HUES64 (cell line): ENCODE measurements around the gene SNRPA.
A peak's percentile ranks its signal among the peaks of the same experiment; 100 is the strongest.
"Not testable (repeated sequence)": the region's sequence is repeated elsewhere in the genome, so short reads cannot be mapped to it uniquely, and the experiment has no call there.

Source experiments
- H3K27ac ChIP-seq: 2 replicates; pipeline ENCODE4 v1.7.0; 2013; ENCODE audit warnings: low read depth, low read length, inconsistent platforms
- H3K27me3 ChIP-seq: 2 replicates; pipeline ENCODE4 v1.6.1; 2013; ENCODE audit warnings: mild to moderate bottlenecking, low read length; ENCODE audit not compliant: insufficient read depth
- H3K36me3 ChIP-seq: 2 replicates; pipeline ENCODE4 v1.6.1; 2013; ENCODE audit warnings: mild to moderate bottlenecking, low read length; ENCODE audit not compliant: insufficient read depth
- H3K4me1 ChIP-seq: 2 replicates; pipeline ENCODE4 v1.6.1; 2013; ENCODE audit warnings: mild to moderate bottlenecking, low read length, moderate library complexity; ENCODE audit not compliant: insufficient read depth
- H3K4me3 ChIP-seq: 2 replicates; pipeline ENCODE4 v1.5.1; 2013; ENCODE audit warnings: mild to moderate bottlenecking, low read length, moderate library complexity
- H3K9ac ChIP-seq: 2 replicates; pipeline ENCODE4 v1.6.1; 2013; ENCODE audit warnings: mild to moderate bottlenecking, low read depth, low read length
- H3K9me3 ChIP-seq: 2 replicates; pipeline ENCODE4 v1.6.1; 2013; ENCODE audit warnings: low read depth, low read length; ENCODE audit not compliant: insufficient read depth
- WGBS: fragments of 150-250, 120-280 bp; methylation state at CpG from one replicate; pipeline ENCODE4 v1.1.7; 2013; ENCODE audit warnings: missing lambda C conversion rate; 5-methylcytosine and 5-hydroxymethylcytosine counted together

SNRPA gene

DNA sequence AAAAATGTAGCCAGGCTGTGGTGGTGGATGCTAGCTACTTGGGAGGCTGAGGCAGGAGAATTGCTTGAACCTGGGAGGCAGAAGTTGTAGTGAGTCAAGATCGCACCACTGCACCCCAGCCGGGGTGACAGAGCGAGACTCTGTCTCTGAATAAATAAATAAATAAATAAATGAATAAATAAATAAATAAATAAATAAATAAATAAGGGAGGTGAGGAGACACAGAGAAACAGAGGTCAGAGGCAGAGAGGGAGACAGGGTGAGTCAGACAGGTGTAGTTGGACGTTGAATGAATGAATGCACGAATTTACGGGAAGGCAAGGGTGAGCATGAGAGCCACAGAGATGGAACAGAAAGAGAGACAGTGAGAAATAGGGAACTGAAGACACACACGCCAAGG, 30.1 kb downstream of the SNRPA start:
- Histone ChIP-seq H3K9ac (no peak overlapping the region), H3K36me3 (no peaks in the 10 kb centered on the region), H3K27ac (no peak overlapping the region), H3K9me3 (no peaks in the 10 kb centered on the region), H3K27me3 (no peaks in the 10 kb centered on the region), H3K4me3 (no peak overlapping the region), H3K4me1 (peaks cover 6% of the 10 kb centered on the region; the same call in 1 of the 2 replicates)
- WGBS, result 93% methylated on average over 5 of the region's 7 CpGs

- Histone ChIP-seq H3K27ac (no peak overlapping the region), H3K27me3 (no peaks in the 10 kb centered on the region), H3K36me3 (no peaks in the 10 kb centered on the region), H3K9me3 (no peaks in the 10 kb centered on the region), H3K4me1 (peaks cover 3% of the 10 kb centered on the region; the same call in 1 of the 2 replicates), H3K4me3 (no peak overlapping the region), H3K9ac (no peak overlapping the region)
- 96% methylated on average over 12 of the region's 14 CpGs for WGBS
These were observed 32.7 kb downstream of the SNRPA start for GRCh38 chr19:40783711-40784110.

DNA sequence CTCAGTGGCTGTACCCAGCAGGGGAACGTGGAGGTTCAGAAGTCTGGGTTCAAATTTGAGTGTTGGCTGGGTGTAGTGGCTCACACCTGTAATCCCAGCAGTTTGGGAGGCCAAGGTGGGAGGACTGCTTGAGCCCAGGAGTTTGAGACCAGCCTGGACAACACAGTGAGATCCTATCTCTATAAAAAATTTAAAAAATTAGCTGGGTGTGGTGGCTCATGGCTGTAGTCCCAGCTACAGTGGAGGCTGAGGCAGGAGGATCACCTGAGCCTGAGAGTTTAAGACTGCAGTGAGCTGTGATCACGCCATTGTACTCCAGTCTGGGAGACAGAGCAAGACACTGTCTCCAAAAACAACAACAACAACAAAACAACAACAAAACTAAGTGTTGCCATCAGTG, 33.1 kb downstream of the SNRPA start:
- 89% methylated on average over 2 of the region's 2 CpGs for WGBS

DNA sequence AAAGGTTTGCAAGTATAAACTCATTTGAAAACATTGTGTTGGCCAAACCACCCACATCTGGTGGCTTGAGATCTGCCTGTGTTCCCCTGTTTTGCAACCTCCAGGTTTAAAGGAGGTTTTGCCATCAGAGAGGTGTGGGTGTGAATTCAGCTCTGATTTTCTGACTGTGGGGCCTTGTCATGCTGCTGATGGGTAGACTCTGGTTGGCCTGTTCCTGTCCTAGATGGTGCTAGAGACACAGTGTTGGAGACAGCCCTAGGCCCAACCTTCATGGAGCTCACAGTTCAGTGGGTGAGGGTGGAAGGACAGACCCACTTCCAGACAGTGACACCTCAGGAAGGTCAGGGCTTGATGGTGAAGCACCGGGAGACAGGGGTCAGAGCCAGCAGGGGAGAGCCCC, 34.5 kb downstream of the SNRPA start:
- no peak overlapping the region for H3K27ac ChIP-seq
- H3K27me3 ChIP-seq, result no peaks in the 10 kb centered on the region
- H3K9ac ChIP-seq, result no peak overlapping the region
- 94% methylated on average over 1 of the region's 1 CpG for WGBS
- H3K9me3 ChIP-seq, result no peaks in the 10 kb centered on the region
- no peaks in the 10 kb centered on the region for H3K36me3 ChIP-seq
- H3K4me3 ChIP-seq, result no peak overlapping the region
- H3K4me1 ChIP-seq, result no peaks in the 10 kb centered on the region

More for the DNA sequence above, 33.1 kb downstream of the SNRPA start:
- H3K36me3 ChIP-seq, H3K4me3 ChIP-seq, H3K27me3 ChIP-seq, H3K9ac ChIP-seq, H3K9me3 ChIP-seq, H3K4me1 ChIP-seq, H3K27ac ChIP-seq: not testable (repeated sequence)

GRCh38 chr19:40786060-40787037, 35.3 kb downstream of the SNRPA start:
- H3K27ac ChIP-seq, result no peak overlapping the region
- WGBS, result 92% methylated on average over 25 of the region's 25 CpGs
- no peaks in the 10 kb centered on the region for H3K36me3 ChIP-seq
- H3K4me3 ChIP-seq, result no peak overlapping the region
- no peaks in the 10 kb centered on the region for H3K27me3 ChIP-seq
- H3K9ac ChIP-seq, result no peak overlapping the region
- no peaks in the 10 kb centered on the region for H3K9me3 ChIP-seq
- no peaks in the 10 kb centered on the region for H3K4me1 ChIP-seq

- 79% methylated on average over 7 of the region's 7 CpGs for WGBS
- no peak overlapping the region for H3K9ac ChIP-seq
- H3K4me3 ChIP-seq, result no peak overlapping the region
- H3K36me3 ChIP-seq, result no peaks in the 10 kb centered on the region
- H3K27me3 ChIP-seq, result no peaks in the 10 kb centered on the region
- H3K27ac ChIP-seq, result no peak overlapping the region
- H3K9me3 ChIP-seq, result no peaks in the 10 kb centered on the region
- no peaks in the 10 kb centered on the region for H3K4me1 ChIP-seq
These were observed 40.3 kb downstream of the SNRPA start for GRCh38 chr19:40791349-40791748.

GRCh38 chr19:40791996-40792395, 41.0 kb downstream of the SNRPA start:
- WGBS, result 94% methylated on average over 3 of the region's 3 CpGs
- no peak overlapping the region for H3K9ac ChIP-seq
- no peaks in the 10 kb centered on the region for H3K27me3 ChIP-seq
- H3K4me1 ChIP-seq, result no peaks in the 10 kb centered on the region
- no peaks in the 10 kb centered on the region for H3K36me3 ChIP-seq
- no peaks in the 10 kb centered on the region for H3K9me3 ChIP-seq
- H3K27ac ChIP-seq, result no peak overlapping the region
- no peak overlapping the region for H3K4me3 ChIP-seq

GRCh38 chr19:40797166-40797962, 46.4 kb downstream of the SNRPA start:
- no peaks in the 10 kb centered on the region for H3K27me3 ChIP-seq
- H3K36me3 ChIP-seq, result peaks cover 21% of the 10 kb centered on the region
- no peaks in the 10 kb centered on the region for H3K4me1 ChIP-seq
- H3K27ac ChIP-seq, result peak overlapping the region; percentile 79; the same call in 1 of the 2 replicates
- no peak overlapping the region; the same call in 1 of the 2 replicates for H3K4me3 ChIP-seq
- H3K9ac ChIP-seq, result peak overlapping the region; percentile 82; the same call in 1 of the 2 replicates
- WGBS, result 94% methylated on average over 14 of the region's 14 CpGs
- H3K9me3 ChIP-seq, result no peaks in the 10 kb centered on the region

GRCh38 chr19:40797963-40798682, 47.1 kb downstream of the SNRPA start:
- Histone ChIP-seq H3K9me3 (no peaks in the 10 kb centered on the region), H3K27ac (peak overlapping the region; percentile 79), H3K36me3 (peaks cover 28% of the 10 kb centered on the region), H3K4me3 (peak overlapping the region; percentile 68), H3K4me1 (0 out of 2 replicates have a peak, but pooled peaks cover 3% of the 10 kb centered on the region), H3K27me3 (no peaks in the 10 kb centered on the region), H3K9ac (peak overlapping the region; percentile 82)
- 10% methylated on average over 28 of the region's 28 CpGs for WGBS

DNA sequence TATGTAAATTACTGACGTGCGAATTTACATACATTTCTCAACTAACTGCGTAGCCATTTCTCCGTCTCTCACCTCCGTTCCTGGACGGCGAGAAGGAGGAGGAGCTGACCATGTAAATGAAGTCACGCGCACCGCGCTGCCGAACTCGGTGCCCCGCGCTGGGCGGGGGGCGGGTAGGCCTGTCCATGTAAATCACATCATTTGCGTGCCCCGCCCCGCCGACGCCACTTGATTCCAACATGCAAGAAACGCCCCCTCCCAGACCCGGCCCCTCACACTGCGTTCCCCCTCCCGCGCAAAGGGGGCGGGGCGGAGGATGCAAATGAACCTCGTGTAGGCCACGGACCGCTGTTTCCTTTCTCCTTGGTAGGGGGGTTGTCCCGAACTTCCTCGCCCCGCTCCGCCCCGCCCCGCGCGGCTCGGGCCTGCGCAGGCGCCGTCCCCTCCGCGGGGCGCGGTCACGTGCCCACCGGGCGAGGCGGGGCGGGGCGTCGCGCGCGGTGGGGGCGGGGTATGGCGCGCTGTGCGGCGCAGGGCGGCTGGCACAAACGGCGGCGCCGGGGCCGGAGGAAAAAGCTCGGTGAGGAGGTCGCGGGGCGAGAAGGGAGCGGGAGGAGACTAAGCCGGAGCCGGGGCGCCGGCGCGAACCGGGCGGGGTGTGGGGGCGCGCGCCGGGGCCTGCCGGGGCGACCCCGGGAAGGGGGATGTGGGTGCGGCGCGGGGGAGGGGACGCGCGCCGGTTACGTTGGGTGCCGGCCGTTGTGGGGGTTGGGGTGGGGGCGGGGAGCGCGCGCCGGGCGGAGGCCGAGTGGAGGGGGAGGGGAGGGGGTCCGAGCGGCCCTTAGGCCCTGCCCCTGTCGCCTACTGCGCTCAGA, 47.9 kb downstream of the SNRPA start, which contains the start of gene EGLN2:
EGLN2 (plus strand) TSS at position 509 of the 875 bp plus-strand sequence. CDS start 1,382 bp downstream, outside the sequence.
- Histone ChIP-seq H3K27me3 (no peaks in the 10 kb centered on the region), H3K9ac (peak within 1 kb of the TSS; percentile 95), H3K4me3 (peak within 1 kb of the TSS; percentile 97), H3K36me3 (peaks cover 35% of the 10 kb centered on the region), H3K27ac (peak within 1 kb of the TSS; percentile 95), H3K9me3 (no peaks in the 10 kb centered on the region), H3K4me1 (0 out of 2 replicates have a peak, but pooled peaks cover 3% of the 10 kb centered on the region)
- under 1% methylated on average over 100 of the region's 110 CpGs for WGBS
